SK-N-MC (cell line): ENCODE results near the gene RCAN1.

Experiments
- DNase-seq: peaks from one replicate; pipeline ENCODE4 v3.0.0-alpha.2; 2011; ENCODE audit warnings: low read depth, low spot score
- H3K27ac ChIP-seq: fragments of 200-600 bp; sonication (generic); 2 replicates; pipeline ENCODE4 v1.5.1; 2016; ENCODE audit warnings: mixed run types
- H3K36me3 ChIP-seq: fragments of 200-600 bp; sonication (generic); 2 replicates; pipeline ENCODE4 v1.6.1; 2017; ENCODE audit warnings: antibody characterized with exemption, low read length, mixed read lengths; ENCODE audit not compliant: insufficient read depth
- H3K4me3 ChIP-seq: fragments of 200-600 bp; sonication (generic); 2 replicates; pipeline ENCODE4 v1.5.1; 2016
- H3K9ac ChIP-seq: fragments of 200-600 bp; sonication (generic); 2 replicates; pipeline ENCODE4 v1.8.0; 2017; ENCODE audit warnings: mixed run types, mixed read lengths; ENCODE audit not compliant: insufficient read length
- H3K9me3 ChIP-seq: fragments of 200-600 bp; sonication (generic); 2 replicates; pipeline ENCODE4 v1.6.1; 2017; ENCODE audit warnings: low read depth, mild to moderate bottlenecking, antibody characterized with exemption, low read length, moderate library complexity, mixed read lengths
- EZH2 ChIP-seq: fragments of 200-600 bp; sonication (generic); IDR thresholded peaks from one replicate; pipeline ENCODE4 v1.6.1; 2017; ENCODE audit warnings: antibody characterized with exemption
- FOXP2 ChIP-seq: optimal IDR thresholded peaks from 2 replicates; pipeline ENCODE3; 2011; ENCODE audit warnings: mild to moderate bottlenecking, moderate library complexity; ENCODE audit not compliant: insufficient read depth; ENCODE audit errors: extremely low read length, control extremely low read depth
- POLR2AphosphoS5 ChIP-seq: IDR thresholded peaks from 2 replicates; pipeline ENCODE4 v1.6.1; 2012; ENCODE audit warnings: mild to moderate bottlenecking, low read depth, low read length, borderline replicate concordance

RCAN1 gene

DNA sequence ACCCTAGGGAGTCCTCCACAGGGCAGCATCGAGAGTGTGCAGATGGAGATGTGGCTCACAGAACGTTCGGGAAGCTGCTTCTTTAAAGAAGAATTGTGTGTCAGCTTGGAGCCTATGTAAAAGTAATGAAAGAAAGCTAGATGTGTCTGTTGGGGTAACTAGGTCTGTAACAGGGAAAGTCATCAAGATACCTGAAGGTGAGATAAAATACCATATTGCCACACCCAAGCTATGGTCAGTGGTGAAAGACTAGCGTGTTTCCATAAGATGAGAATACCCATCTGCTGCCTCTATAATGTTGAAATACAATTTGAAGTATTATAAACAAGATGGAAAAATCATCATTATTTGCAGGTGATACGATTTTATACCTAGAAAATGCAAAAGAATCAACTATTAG, 17.5 kb downstream of the RCAN1 start:
- no peaks in the 10 kb centered on the region for H3K9me3 ChIP-seq

GRCh38 chr21:34596561-34597271, 18.2 kb downstream of the RCAN1 start:
- Histone ChIP-seq H3K4me3 (no peak overlapping the region), H3K27ac (no peak overlapping the region), H3K36me3 (no peaks in the 10 kb centered on the region), H3K9me3 (no peaks in the 10 kb centered on the region), H3K9ac (no peak overlapping the region)
- DNase-seq: no peak
- TF ChIP-seq EZH2: no peak
- no peak for TF ChIP-seq POLR2AphosphoS5
- no peak for TF ChIP-seq FOXP2

More for the DNA sequence above, 17.5 kb downstream of the RCAN1 start:
- no peaks in the 10 kb centered on the region for H3K36me3 ChIP-seq
- no peak overlapping the region for H3K4me3 ChIP-seq
- TF ChIP-seq FOXP2 (no peak), EZH2 (no peak), POLR2AphosphoS5 (no peak)
- H3K27ac ChIP-seq: no peak overlapping the region
- H3K9ac ChIP-seq: no peak overlapping the region
- no peak for DNase-seq

GRCh38 chr21:34595457-34595856, 19.5 kb downstream of the RCAN1 start:
- no peak for TF ChIP-seq FOXP2
- no peak for TF ChIP-seq EZH2
- TF ChIP-seq POLR2AphosphoS5: no peak

GRCh38 chr21:34594566-34595234, 20.2 kb downstream of the RCAN1 start:
- no peak overlapping the region for H3K27ac ChIP-seq
- TF ChIP-seq POLR2AphosphoS5: no peak
- no peak for TF ChIP-seq FOXP2
- TF ChIP-seq EZH2: no peak
- no peak overlapping the region for H3K4me3 ChIP-seq
- H3K36me3 ChIP-seq: no peaks in the 10 kb centered on the region
- H3K9me3 ChIP-seq: no peaks in the 10 kb centered on the region
- no peak for DNase-seq
- H3K9ac ChIP-seq: no peak overlapping the region

More at GRCh38 chr21:34595457-34595856, 19.5 kb downstream of the RCAN1 start:
- Histone ChIP-seq H3K4me3 (no peak overlapping the region), H3K9me3 (no peaks in the 10 kb centered on the region), H3K36me3 (no peaks in the 10 kb centered on the region), H3K9ac (no peak overlapping the region), H3K27ac (no peak overlapping the region)
- DNase-seq: no peak

DNA sequence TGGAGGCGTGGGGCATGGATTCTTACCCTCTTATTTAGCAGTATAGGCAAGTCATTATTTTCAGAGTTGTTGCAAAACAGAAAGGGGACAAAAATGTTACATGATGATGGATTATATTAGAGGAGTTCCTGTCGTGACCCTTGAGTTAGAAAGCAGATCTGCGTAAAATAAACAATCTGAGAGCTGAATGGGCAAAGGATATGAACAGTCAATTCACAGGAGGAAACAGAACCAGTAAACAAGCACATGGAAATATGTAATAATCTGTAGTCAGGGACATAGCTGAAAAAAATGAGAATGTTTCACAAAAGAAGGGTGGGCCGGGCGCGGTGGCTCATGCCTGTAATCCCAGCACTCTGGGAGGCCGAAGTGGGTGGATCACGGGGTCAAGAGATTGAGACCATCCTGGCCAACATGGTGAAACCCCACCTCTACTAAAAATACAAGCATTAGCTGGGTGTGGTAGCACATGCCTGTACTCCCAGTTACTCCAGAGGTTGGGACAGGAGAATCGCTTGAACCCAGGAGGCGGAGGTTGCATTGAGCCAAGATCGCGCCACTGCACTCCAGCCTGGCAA, 20.9 kb downstream of the RCAN1 start:
- DNase-seq: no peak
- Histone ChIP-seq H3K9ac (no peak overlapping the region), H3K36me3 (no peaks in the 10 kb centered on the region), H3K4me3 (no peak overlapping the region), H3K27ac (no peak overlapping the region), H3K9me3 (no peaks in the 10 kb centered on the region)
- TF ChIP-seq POLR2AphosphoS5: no peak
- no peak for TF ChIP-seq EZH2
- no peak for TF ChIP-seq FOXP2

DNA sequence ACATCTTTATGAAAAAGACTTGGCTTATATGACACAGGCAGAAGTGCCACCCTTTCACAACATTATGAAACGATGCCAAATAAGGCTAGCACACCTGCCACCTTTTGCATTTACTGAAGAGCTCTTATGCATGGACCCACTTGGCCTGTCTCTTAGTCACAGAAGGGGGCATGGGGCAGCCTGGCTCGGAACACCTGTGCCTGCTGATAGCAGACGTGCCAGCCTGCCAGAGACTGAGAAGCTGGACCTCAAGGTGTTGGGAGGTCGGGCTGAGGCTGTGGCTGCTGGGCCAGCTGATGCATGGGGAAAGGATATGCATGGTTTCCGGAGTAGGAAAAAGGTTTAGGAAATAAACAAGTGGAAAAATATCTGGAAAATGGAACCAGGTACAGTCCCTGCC, 21.5 kb downstream of the RCAN1 start:
- no peak for DNase-seq
- no peak overlapping the region for H3K4me3 ChIP-seq
- H3K9me3 ChIP-seq: no peaks in the 10 kb centered on the region
- no peak for TF ChIP-seq EZH2
- no peak for TF ChIP-seq FOXP2
- no peak for TF ChIP-seq POLR2AphosphoS5
- no peak overlapping the region for H3K9ac ChIP-seq
- H3K36me3 ChIP-seq: no peaks in the 10 kb centered on the region
- no peak overlapping the region for H3K27ac ChIP-seq

DNA sequence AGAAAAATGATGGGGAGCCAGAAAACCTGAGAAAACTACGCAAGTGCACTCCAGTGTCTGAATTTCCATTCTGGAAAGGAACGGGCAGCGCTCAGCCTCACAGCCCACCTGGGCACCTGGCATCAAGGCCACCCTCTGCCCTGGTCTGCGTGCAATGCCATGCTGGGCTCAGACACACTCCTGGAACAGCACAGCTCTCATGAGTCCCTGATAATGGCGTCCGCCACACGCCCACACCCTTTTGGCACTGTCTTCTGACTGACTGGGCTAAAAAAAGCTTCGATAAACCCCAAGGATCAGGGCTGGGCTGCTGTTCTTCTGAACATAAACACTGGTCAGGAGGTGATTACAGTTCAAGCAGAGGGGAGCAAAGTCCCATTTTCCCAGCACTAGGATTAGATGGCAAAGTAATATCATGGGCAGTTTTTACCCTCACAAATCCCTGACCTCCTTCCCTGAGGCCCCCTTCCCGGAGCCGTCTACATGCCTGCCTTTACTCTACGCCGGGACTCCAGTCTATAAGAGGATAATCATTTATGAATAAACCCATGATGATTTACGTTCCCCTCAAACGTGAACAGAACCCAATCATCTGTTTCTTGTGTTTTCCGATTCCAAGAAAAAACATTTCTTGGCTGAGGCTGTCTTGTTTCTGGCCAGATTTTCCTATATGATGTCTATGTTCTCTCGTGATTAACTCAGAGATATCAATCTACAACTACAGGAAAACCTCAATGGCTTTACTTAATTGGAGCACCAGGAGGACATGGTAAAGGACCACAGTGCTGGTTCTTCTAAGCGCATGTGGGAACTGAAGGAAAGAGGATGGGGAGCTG, 22.6 kb downstream of the RCAN1 start:
- H3K4me3 ChIP-seq: no peak overlapping the region
- no peaks in the 10 kb centered on the region for H3K36me3 ChIP-seq
- H3K9me3 ChIP-seq: no peaks in the 10 kb centered on the region
- H3K27ac ChIP-seq: no peak overlapping the region
- no peak overlapping the region for H3K9ac ChIP-seq
- no peak for DNase-seq
- no peak for TF ChIP-seq POLR2AphosphoS5

DNA sequence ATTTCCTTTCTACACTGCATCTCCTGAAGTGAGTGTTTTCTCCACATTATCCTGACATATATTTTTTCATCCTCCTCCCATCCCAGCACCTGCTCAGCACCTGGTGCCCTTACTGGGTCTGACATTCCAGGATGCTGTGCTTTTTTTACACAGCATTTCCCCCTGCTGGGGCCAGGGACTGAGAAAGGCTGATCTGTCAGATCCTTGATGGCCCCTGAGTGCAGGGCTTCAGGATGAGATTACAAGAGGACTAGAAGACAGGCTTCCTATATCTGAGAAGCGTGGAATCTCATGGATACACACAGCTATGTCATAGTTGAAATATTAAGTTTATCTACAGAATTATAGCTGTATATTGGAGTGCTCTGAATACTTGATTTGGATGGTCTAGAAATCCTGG, 24.4 kb downstream of the RCAN1 start:
- no peaks in the 10 kb centered on the region for H3K9me3 ChIP-seq
- TF ChIP-seq FOXP2: no peak
- no peak for TF ChIP-seq POLR2AphosphoS5
- TF ChIP-seq EZH2: no peak
- DNase-seq: no peak
- no peak overlapping the region for H3K27ac ChIP-seq
- no peak overlapping the region for H3K4me3 ChIP-seq
- no peak overlapping the region for H3K9ac ChIP-seq
- no peaks in the 10 kb centered on the region for H3K36me3 ChIP-seq
